ENCODE measurements around the gene PDE4B. TPM values are rescaled to one million over a fixed set of nuclear protein-coding genes. Genes with fewer than 3 reads are reported as not detected.

The PDE4B gene
- total RNA-seq, 4 donors from 2014 or later: 11.2 to 49.5 (median 26.3) TPM

- no peak for DNase-seq (ENCODE audit: low spot score)
- ATAC-seq (ENCODE audit: low FRiP score): peak; percentile 81
- TF ChIP-seq CTCF (IDR thresholded peaks at IDR 0.05): no peak
Measured at GRCh38 chr1:66331658-66332547, 539.2 kb downstream of the PDE4B start.

GRCh38 chr1:66332548-66332901 is 539.8 kb downstream of the PDE4B start:
- DNase-seq (ENCODE audit: low spot score): no peak
- ATAC-seq (ENCODE audit: low FRiP score): peak; percentile 3
- TF ChIP-seq CTCF (IDR thresholded peaks at IDR 0.05): no peak

- ATAC-seq (ENCODE audit: low FRiP score) (no peak), DNase-seq (ENCODE audit: low spot score) (no peak)
- TF ChIP-seq CTCF (IDR thresholded peaks at IDR 0.05): no peak
Measured at GRCh38 chr1:66333466-66334199, 540.9 kb downstream of the PDE4B start.

- no peak for ATAC-seq (ENCODE audit: low FRiP score)
- no peak for TF ChIP-seq CTCF (IDR thresholded peaks at IDR 0.05)
- DNase-seq (ENCODE audit: low spot score): no peak
Measured at GRCh38 chr1:66334318-66334717, 541.6 kb downstream of the PDE4B start.

- no peak for DNase-seq (ENCODE audit: low spot score)
- no peak for ATAC-seq (ENCODE audit: low FRiP score)
- TF ChIP-seq CTCF (IDR thresholded peaks at IDR 0.05): no peak
Measured at GRCh38 chr1:66335125-66335524, 542.4 kb downstream of the PDE4B start.

GRCh38 chr1:66335859-66336640 is 543.4 kb downstream of the PDE4B start:
- peak; percentile 35 for ATAC-seq (ENCODE audit: low FRiP score)
- no peak for TF ChIP-seq CTCF (IDR thresholded peaks at IDR 0.05)
- DNase-seq (ENCODE audit: low spot score): no peak

Data from omental fat pad (tissue), 4 donors.